Prostate gland (tissue), 2 donors: ENCODE data around the gene WDR72. TPM values are rescaled to one million over a fixed set of nuclear protein-coding genes. Genes with fewer than 3 reads are reported as not detected.

Experiments used
- DNase-seq: peaks from one replicate; pipeline ENCODE4 v3.0.0-alpha.2; 2019; ENCODE audit warnings: low spot score
- H3K27ac ChIP-seq, 2 donors: fragments of 200-600 bp; sonication (generic); 2 replicates each; pipeline ENCODE4 v1.5.1; 2017 to 2019
- H3K27me3 ChIP-seq: fragments of 200-600 bp; sonication (generic); replicated peaks from 2 replicates; pipeline ENCODE4 v1.5.1; 2019; ENCODE audit not compliant: insufficient read depth
- H3K36me3 ChIP-seq, 2 donors: fragments of 200-600 bp; sonication (generic); 1 replicate in 1 of 2; 2 replicates in 1 of 2; pipeline versions ENCODE4 v1.5.1 to v1.8.1; 2017 to 2019
- H3K4me1 ChIP-seq: fragments of 200-600 bp; sonication (generic); replicated peaks from 2 replicates; pipeline ENCODE4 v1.5.1; 2019
- H3K4me3 ChIP-seq, 2 donors: fragments of 200-600 bp; sonication (generic); 2 replicates each; pipeline ENCODE4 v1.5.1; 2017 to 2019
- H3K9me3 ChIP-seq: fragments of 200-600 bp; sonication (generic); 2 replicates; pipeline ENCODE4 v1.5.1; 2017
- POLR2A ChIP-seq: fragments of 450-650 bp; IDR thresholded peaks from one replicate; pipeline ENCODE4 v1.6.1; 2016; ENCODE audit warnings: antibody characterized with exemption, mild to moderate bottlenecking
- POLR2AphosphoS5 ChIP-seq: sonication (generic); formaldehyde crosslinking; IDR thresholded peaks from one replicate; pipeline ENCODE4 v1.6.1; 2017; ENCODE audit warnings: antibody characterized with exemption
- WGBS: methylation state at CpG from one replicate; pipeline ENCODE4 v1.1.5; 2018; 5-methylcytosine and 5-hydroxymethylcytosine counted together
- intact Hi-C: fragments of 100-400 bp; cut with DNase I; formaldehyde crosslinking; loops from one replicate; pipeline ENCODE4 v1.14.2; 2022
- total RNA-seq, 2 donors: library from RNA; depleted of rRNA; stranded (reverse); fragments of >200 nt; gene quantifications; one replicate each; pipeline ENCODE4 v1.1.0, GENCODE V29; 2016
- TF ChIP-seq, protein P1 (sequence below), 4 experiments: fragments of 200-600 bp in 2 of 4; fragments of 450-650 bp in 2 of 4; sonication (generic) in 2 of 4; IDR thresholded peaks; 1 replicate in 3 of 4; 2 replicates in 1 of 4; pipeline ENCODE4 v1.5.1; 2016 to 2019; ENCODE audit warnings: antibody characterized with exemption in 4 of 4, mild to moderate bottlenecking in 2 of 4, moderate library complexity in 2 of 4

The WDR72 gene
- total RNA-seq: under 1 TPM; 0.64 to 0.80 TPM

DNA sequence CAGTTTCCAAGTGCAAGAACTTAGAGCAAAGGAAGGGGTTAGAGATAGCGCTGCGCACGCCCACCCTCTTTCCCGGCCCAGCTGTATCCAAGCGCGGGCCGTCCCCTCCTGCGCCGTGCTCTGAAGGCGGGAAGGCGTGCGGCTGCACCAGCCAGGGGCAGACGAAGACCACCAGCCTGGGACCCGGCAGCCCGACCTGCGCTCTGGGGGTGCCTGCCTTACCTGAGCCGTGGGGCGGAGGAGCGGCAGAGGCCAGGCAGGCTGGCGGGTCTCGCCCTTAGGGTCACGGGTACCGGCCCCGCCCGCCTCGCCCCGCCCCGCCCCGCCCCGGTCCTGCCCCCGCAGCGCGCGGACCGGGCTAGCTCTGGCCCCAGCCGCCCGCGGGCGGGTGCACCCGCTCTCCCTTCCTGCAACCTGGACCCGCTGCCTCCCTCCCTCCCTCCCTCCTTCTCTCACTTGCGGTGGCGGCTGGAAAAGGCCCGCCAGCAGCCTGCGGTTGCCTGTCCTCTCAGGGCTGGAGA, at the start of gene WDR72:
Gene WDR72, minus strand, starts transcription at position 253 of the 521 bp plus-strand sequence. CDS start 26,514 bp downstream, outside the sequence.
- no peak within 1 kb of the TSS for H3K4me3 ChIP-seq
- TF ChIP-seq POLR2A: no peak
- TF ChIP-seq POLR2AphosphoS5: no peak
- TF ChIP-seq, protein P1, sequence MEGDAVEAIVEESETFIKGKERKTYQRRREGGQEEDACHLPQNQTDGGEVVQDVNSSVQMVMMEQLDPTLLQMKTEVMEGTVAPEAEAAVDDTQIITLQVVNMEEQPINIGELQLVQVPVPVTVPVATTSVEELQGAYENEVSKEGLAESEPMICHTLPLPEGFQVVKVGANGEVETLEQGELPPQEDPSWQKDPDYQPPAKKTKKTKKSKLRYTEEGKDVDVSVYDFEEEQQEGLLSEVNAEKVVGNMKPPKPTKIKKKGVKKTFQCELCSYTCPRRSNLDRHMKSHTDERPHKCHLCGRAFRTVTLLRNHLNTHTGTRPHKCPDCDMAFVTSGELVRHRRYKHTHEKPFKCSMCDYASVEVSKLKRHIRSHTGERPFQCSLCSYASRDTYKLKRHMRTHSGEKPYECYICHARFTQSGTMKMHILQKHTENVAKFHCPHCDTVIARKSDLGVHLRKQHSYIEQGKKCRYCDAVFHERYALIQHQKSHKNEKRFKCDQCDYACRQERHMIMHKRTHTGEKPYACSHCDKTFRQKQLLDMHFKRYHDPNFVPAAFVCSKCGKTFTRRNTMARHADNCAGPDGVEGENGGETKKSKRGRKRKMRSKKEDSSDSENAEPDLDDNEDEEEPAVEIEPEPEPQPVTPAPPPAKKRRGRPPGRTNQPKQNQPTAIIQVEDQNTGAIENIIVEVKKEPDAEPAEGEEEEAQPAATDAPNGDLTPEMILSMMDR (IDR thresholded peaks at IDR 0.05): no peak
- no peaks in the 10 kb centered on the region for H3K4me1 ChIP-seq
- no peaks in the 10 kb centered on the region for H3K27me3 ChIP-seq
- WGBS: 3% methylated on average over 15 of the region's 45 CpGs
- no peaks in the 10 kb centered on the region for H3K36me3 ChIP-seq
- intact Hi-C loops: no loop called here
- no peaks in the 10 kb centered on the region for H3K9me3 ChIP-seq
- no peak for DNase-seq
- no peak within 1 kb of the TSS for H3K27ac ChIP-seq

DNA sequence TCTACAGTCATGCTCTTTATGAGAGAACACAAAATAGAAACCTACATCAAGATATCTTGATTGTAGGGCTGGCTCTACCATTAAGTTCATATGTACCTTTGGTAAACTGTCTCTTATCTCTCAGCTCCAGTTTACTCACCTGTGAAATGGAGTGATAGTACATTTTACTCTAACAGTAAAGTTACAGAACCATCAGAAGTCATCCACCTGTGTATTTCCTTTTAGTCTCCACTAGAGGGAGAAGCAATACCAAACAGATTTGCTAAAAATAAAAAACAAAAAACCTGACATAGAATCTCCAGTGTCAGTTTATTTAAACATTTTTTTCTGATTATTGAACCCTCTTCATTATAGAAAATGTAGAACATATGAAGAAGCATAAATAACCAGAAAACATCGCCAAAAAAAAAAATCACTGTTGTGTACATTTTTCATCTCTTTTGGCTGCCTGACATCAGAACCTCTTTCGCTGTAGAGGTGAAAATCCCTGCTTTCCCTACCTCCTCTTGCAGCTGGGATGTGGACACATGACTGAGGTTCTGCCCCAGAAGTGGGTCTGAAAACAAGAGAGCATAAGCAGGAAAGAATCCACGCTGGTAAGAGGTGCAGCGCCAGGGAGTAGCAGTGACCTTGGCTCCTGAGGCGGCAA, 48.7 kb upstream of the WDR72 start:
- no peak for DNase-seq
- no peaks in the 10 kb centered on the region for H3K9me3 ChIP-seq
- TF ChIP-seq POLR2A: no peak
- TF ChIP-seq, protein P1 (IDR thresholded peaks at IDR 0.05): peak; percentile 26 to 41 (median 36)
- no peaks in the 10 kb centered on the region for H3K36me3 ChIP-seq
- no peak overlapping the region for H3K4me3 ChIP-seq
- H3K4me1 ChIP-seq: no peaks in the 10 kb centered on the region
- H3K27me3 ChIP-seq: no peaks in the 10 kb centered on the region
- intact Hi-C loops: no loop called here
- WGBS: 56% methylated on average over 5 of the region's 5 CpGs
- no peak overlapping the region for H3K27ac ChIP-seq

DNA sequence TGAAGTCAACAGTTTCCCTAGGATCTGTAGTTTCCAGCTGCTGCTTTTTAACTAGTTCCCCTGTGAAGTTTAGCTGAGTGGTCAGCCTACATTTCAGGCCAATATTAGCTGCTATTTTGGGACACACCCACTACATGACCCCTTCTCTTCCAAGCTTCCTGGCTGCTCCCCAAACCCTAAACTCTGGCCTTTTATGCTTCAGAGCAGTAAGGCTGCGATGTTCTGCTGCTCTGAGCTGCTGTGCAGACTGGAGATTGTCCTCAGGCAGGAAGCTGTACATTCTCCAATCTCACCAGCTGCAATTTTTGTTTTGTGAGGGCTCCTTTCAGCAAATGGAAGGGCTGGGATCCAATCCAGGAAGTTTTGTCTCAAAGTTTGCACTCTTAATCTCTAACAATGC, 48.0 kb upstream of the WDR72 start:
- no peak overlapping the region for H3K27ac ChIP-seq
- no peaks in the 10 kb centered on the region for H3K36me3 ChIP-seq
- 12% methylated on average over 1 of the region's 1 CpG for WGBS
- TF ChIP-seq, protein P1 (IDR thresholded peaks at IDR 0.05): no peak
- TF ChIP-seq POLR2A (no peak), POLR2AphosphoS5 (no peak)
- H3K9me3 ChIP-seq: no peaks in the 10 kb centered on the region
- H3K4me1 ChIP-seq: no peaks in the 10 kb centered on the region
- no peak for DNase-seq
- H3K27me3 ChIP-seq: no peaks in the 10 kb centered on the region
- H3K4me3 ChIP-seq: no peak overlapping the region
- intact Hi-C loops: no loop called here

DNA sequence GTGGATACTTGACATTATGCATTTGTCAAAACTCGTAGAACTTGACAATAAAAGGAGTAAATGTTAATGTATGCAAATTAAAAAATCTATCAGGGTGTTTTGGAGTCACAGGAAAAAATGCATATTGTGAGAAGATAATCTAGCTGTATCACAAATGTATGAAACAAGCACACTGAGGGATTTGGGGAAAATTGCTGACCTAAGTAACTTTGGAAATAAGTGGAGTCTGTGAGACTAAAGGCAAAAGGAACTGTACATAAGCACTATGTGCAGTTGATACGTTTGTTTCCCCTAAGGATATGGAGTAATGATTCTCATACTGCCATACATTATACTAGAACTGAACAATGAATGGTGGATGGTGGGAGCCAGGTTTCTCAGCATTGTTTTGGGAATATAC, 43.2 kb upstream of the WDR72 start:
- 37% methylated on average over 2 of the region's 2 CpGs for WGBS
- no peak overlapping the region for H3K4me3 ChIP-seq
- no peaks in the 10 kb centered on the region for H3K36me3 ChIP-seq
- no peaks in the 10 kb centered on the region for H3K4me1 ChIP-seq
- TF ChIP-seq, protein P1 (IDR thresholded peaks at IDR 0.05): no peak
- TF ChIP-seq POLR2AphosphoS5 (no peak), POLR2A (no peak)
- DNase-seq: no peak
- H3K9me3 ChIP-seq: no peaks in the 10 kb centered on the region
- intact Hi-C loops: no loop called here
- no peak overlapping the region for H3K27ac ChIP-seq
- no peaks in the 10 kb centered on the region for H3K27me3 ChIP-seq

DNA sequence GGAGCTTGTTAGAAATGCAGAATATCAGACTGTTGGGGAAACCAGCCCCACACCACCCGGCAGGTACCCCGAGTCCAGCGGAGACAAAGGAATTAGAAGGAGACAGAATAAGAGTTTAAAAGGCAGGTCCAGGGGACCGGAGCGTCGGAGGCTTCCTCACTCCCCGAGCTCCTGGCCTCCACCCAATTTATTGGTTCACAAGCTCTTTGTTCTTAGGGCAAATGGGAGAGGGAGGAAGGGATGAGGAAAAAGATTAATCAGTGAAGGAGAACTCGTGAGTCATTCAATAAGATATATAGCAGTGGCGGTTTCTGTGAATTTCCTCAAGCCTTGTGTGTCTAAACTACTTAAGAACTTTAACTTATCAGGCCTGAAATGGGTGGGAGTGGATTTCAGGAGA, 32.1 kb upstream of the WDR72 start:
- intact Hi-C loops: no loop called here
- Histone ChIP-seq H3K4me1 (no peaks in the 10 kb centered on the region), H3K27ac (no peak overlapping the region), H3K9me3 (no peaks in the 10 kb centered on the region), H3K4me3 (no peak overlapping the region), H3K36me3 (no peaks in the 10 kb centered on the region), H3K27me3 (no peaks in the 10 kb centered on the region)
- no peak for DNase-seq
- no peak for TF ChIP-seq POLR2AphosphoS5
- TF ChIP-seq, protein P1 (IDR thresholded peaks at IDR 0.05): no peak
- TF ChIP-seq POLR2A: no peak
- 70% methylated on average over 9 of the region's 9 CpGs for WGBS
